Choroid plexus epithelial cell (primary cell): ENCODE measurements around the gene SLC23A2.

Source experiments
- DNase-seq: peaks from one replicate; pipeline ENCODE4 v3.0.0-alpha.2; 2010; ENCODE audit warnings: low read depth
- H3K4me3 ChIP-seq: 2 replicates; pipeline ENCODE4 v1.5.1; 2011; ENCODE audit warnings: low read depth, mild to moderate bottlenecking, control low read depth, low read length, moderate library complexity
- CTCF ChIP-seq: conservative IDR thresholded peaks from 2 replicates; pipeline ENCODE4 v1.5.1; 2011; ENCODE audit warnings: low read depth, mild to moderate bottlenecking, control low read depth, inconsistent platforms, low read length, moderate library complexity

SLC23A2 gene

GRCh38 chr20:4811661-4812181, 189.6 kb downstream of the SLC23A2 start:
- TF ChIP-seq CTCF: no peak
- no peak for DNase-seq
- no peak overlapping the region for H3K4me3 ChIP-seq

GRCh38 chr20:4811257-4811656, 190.1 kb downstream of the SLC23A2 start:
- H3K4me3 ChIP-seq: no peak overlapping the region
- no peak for TF ChIP-seq CTCF
- no peak for DNase-seq

GRCh38 chr20:4810426-4811019, 190.8 kb downstream of the SLC23A2 start:
- TF ChIP-seq CTCF: no peak
- no peak for DNase-seq

GRCh38 chr20:4809707-4810106, 191.6 kb downstream of the SLC23A2 start:
- TF ChIP-seq CTCF: no peak
- no peak overlapping the region for H3K4me3 ChIP-seq
- no peak for DNase-seq

More at GRCh38 chr20:4810426-4811019, 190.8 kb downstream of the SLC23A2 start:
- H3K4me3 ChIP-seq: no peak overlapping the region

GRCh38 chr20:4808872-4809271, 192.4 kb downstream of the SLC23A2 start:
- DNase-seq: peak; percentile 15

GRCh38 chr20:4805663-4806449, 195.5 kb downstream of the SLC23A2 start:
- no peak for TF ChIP-seq CTCF
- no peak overlapping the region for H3K4me3 ChIP-seq
- no peak for DNase-seq

More at GRCh38 chr20:4808872-4809271, 192.4 kb downstream of the SLC23A2 start:
- H3K4me3 ChIP-seq: no peak overlapping the region
- TF ChIP-seq CTCF: no peak
